GM21526 (cell line): ENCODE measurements around the gene ZBTB16.
"Not testable (repeated sequence)": the region's sequence is repeated elsewhere in the genome, so short reads cannot be mapped to it uniquely, and the experiment has no call there.

Experiments used
- ATAC-seq: cut with Tn5 transposase; IDR thresholded peaks from one replicate; pipeline ENCODE4 v1.9.1; 2021; ENCODE audit warnings: moderate library complexity; ENCODE audit not compliant: unreplicated experiment, low FRiP score

Gene ZBTB16

GRCh38 chr11:114042234-114042633 lies 17.3 kb upstream of the ZBTB16 start:
- no peak for ATAC-seq

GRCh38 chr11:114044042-114044871 lies 15.3 kb upstream of the ZBTB16 start:
- no peak for ATAC-seq

- no peak for ATAC-seq
Measured at GRCh38 chr11:114047327-114047726, 12.2 kb upstream of the ZBTB16 start.

- no peak for ATAC-seq
Measured at GRCh38 chr11:114049050-114049449, 10.5 kb upstream of the ZBTB16 start.

GRCh38 chr11:114049766-114050165 lies 9.7 kb upstream of the ZBTB16 start:
- not testable (repeated sequence) for ATAC-seq

- no peak for ATAC-seq
Measured at GRCh38 chr11:114050258-114050927, 9.1 kb upstream of the ZBTB16 start.

- ATAC-seq, result no peak
Measured at GRCh38 chr11:114051558-114051957, 8.0 kb upstream of the ZBTB16 start.

GRCh38 chr11:114052160-114052559 lies 7.4 kb upstream of the ZBTB16 start:
- no peak for ATAC-seq

- ATAC-seq, result no peak
Measured at GRCh38 chr11:114053406-114053805, 6.1 kb upstream of the ZBTB16 start.

GRCh38 chr11:114054806-114055205 lies 4.7 kb upstream of the ZBTB16 start:
- ATAC-seq, result no peak

- no peak for ATAC-seq
Measured at GRCh38 chr11:114056409-114056808, 3.1 kb upstream of the ZBTB16 start.

- no peak for ATAC-seq
Measured at GRCh38 chr11:114057147-114057546, 2.4 kb upstream of the ZBTB16 start.

- ATAC-seq, result no peak
Measured at GRCh38 chr11:114057605-114058004, 1.9 kb upstream of the ZBTB16 start.

GRCh38 chr11:114058026-114058706 lies 1.3 kb upstream of the ZBTB16 start:
- no peak for ATAC-seq

GRCh38 chr11:114058871-114059277 lies 637 bp upstream of the ZBTB16 start:
- ATAC-seq, result no peak

- ATAC-seq, result no peak
Measured at GRCh38 chr11:114059984-114060391, 477 bp downstream of the ZBTB16 start.

GRCh38 chr11:114060392-114061047 lies 1.0 kb downstream of the ZBTB16 start:
- ATAC-seq, result no peak

- no peak for ATAC-seq
Measured at GRCh38 chr11:114061048-114061680, 1.7 kb downstream of the ZBTB16 start.

GRCh38 chr11:114061681-114062049 lies 2.2 kb downstream of the ZBTB16 start:
- ATAC-seq, result no peak

- ATAC-seq, result no peak
Measured at GRCh38 chr11:114062272-114062671, 2.8 kb downstream of the ZBTB16 start.
